ENCODE data around the gene FNDC4. TPM values are rescaled to one million over a fixed set of nuclear protein-coding genes. Genes with fewer than 3 reads are reported as not detected.

The FNDC4 gene
- total RNA-seq, 1 experiment from 2014 or later, result 14.1 TPM

DNA sequence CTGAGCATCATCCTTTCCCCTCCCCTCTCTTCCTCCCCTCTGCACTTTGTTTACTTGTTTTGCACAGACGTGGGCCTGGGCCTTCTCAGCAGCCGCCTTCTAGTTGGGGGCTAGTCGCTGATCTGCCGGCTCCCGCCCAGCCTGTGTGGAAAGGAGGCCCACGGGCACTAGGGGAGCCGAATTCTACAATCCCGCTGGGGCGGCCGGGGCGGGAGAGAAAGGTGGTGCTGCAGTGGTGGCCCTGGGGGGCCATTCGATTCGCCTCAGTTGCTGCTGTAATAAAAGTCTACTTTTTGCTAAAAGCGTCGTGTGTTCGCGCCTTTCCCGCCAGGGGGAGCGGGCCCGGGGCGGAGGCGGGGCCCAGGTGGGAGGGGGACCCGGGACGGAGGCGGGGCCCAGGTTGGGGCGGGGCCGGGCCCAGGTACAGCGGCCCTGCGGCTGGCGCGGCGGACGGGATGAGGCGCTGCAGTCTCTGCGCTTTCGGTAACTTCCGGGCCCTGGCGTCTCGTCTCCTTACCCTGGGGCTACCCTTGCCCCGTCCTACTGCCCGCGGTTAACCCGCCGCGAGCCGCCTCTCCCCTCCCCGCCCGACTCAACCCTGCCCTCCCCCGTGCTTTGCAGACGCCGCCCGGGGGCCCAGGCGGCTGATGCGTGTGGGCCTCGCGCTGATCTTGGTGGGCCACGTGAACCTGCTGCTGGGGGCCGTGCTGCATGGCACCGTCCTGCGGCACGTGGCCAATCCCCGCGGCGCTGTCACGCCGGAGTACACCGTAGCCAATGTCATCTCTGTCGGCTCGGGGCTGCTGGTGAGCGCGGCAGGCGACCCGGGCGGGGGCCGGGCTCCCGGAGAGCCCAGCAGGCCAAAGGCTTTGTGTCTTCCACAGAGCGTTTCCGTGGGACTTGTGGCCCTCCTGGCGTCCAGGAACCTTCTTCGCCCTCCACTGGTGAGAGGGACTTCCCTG is 52.8 kb downstream of the FNDC4 start, which contains the start of gene KRTCAP3 (continued):
- peak; percentile 82; the same call in 1 of the 2 replicates for TF ChIP-seq ZNF232 (CRISPR knock-in tag; IDR thresholded peaks at IDR 0.05)
- TF ChIP-seq TCF7 (CRISPR knock-in tag; IDR thresholded peaks at IDR 0.05; ENCODE audit: low read depth), result peak; percentile 83
- peak; percentile 82; the same call in 1 of the 2 replicates for TF ChIP-seq MYBL2 (CRISPR knock-in tag; IDR thresholded peaks at IDR 0.05)
- TF ChIP-seq, protein P1, sequence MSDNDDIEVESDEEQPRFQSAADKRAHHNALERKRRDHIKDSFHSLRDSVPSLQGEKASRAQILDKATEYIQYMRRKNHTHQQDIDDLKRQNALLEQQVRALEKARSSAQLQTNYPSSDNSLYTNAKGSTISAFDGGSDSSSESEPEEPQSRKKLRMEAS (CRISPR knock-in tag; IDR thresholded peaks at IDR 0.05), result peak; percentile 94; the same call in 1 of the 2 replicates
- TF ChIP-seq, protein P2, sequence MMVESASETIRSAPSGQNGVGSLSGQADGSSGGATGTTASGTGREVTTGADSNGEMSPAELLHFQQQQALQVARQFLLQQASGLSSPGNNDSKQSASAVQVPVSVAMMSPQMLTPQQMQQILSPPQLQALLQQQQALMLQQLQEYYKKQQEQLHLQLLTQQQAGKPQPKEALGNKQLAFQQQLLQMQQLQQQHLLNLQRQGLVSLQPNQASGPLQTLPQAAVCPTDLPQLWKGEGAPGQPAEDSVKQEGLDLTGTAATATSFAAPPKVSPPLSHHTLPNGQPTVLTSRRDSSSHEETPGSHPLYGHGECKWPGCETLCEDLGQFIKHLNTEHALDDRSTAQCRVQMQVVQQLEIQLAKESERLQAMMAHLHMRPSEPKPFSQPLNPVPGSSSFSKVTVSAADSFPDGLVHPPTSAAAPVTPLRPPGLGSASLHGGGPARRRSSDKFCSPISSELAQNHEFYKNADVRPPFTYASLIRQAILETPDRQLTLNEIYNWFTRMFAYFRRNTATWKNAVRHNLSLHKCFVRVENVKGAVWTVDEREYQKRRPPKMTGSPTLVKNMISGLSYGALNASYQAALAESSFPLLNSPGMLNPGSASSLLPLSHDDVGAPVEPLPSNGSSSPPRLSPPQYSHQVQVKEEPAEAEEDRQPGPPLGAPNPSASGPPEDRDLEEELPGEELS (CRISPR knock-in tag; IDR thresholded peaks at IDR 0.05), result peak; percentile 57
- no peak for TF ChIP-seq NR2C2 (CRISPR knock-in tag; IDR thresholded peaks at IDR 0.05)
- TF ChIP-seq SP1 (CRISPR knock-in tag; conservative IDR thresholded peaks at IDR 0.05), result peak; percentile 79
- TF ChIP-seq ELF4 (CRISPR knock-in tag; IDR thresholded peaks at IDR 0.05; ENCODE audit: low read depth), result no peak

Other genes with a start within 250 kb of the FNDC4 start
- gene SLC30A3, start 232.2 kb downstream of the FNDC4 start, total RNA-seq (2021), result 8.0 to 8.9 TPM (median 8.1 TPM) in 3 replicates
- gene DNAJC5G, start 219.8 kb downstream of the FNDC4 start, total RNA-seq (2021), result 0.18 to 0.44 TPM (median 0.34 TPM) in 3 replicates
- gene TRIM54, start 212.8 kb downstream of the FNDC4 start, total RNA-seq (2021), result 3.0 to 3.4 TPM (median 3.3 TPM) in 3 replicates
- 0.68 to 1.2 TPM (median 0.71 TPM) in 3 replicates for gene UCN, start 186.8 kb downstream of the FNDC4 start, total RNA-seq (2021)
- gene MPV17, start 172.1 kb downstream of the FNDC4 start, total RNA-seq (2021), result 51.5 to 60.4 TPM (median 59.3 TPM) in 3 replicates
- gene GTF3C2, start 138.4 kb downstream of the FNDC4 start, total RNA-seq (2021), result 103 to 123 TPM (median 107 TPM) in 3 replicates
- gene EIF2B4, start 124.9 kb downstream of the FNDC4 start, total RNA-seq (2021), result 46.6 to 53.6 TPM (median 49.1 TPM) in 3 replicates
- gene SNX17, start 124.6 kb downstream of the FNDC4 start, total RNA-seq (2021), result 72.5 to 75.3 TPM (median 74.7 TPM) in 3 replicates
- gene ZNF513, start 114.5 kb downstream of the FNDC4 start, total RNA-seq (2021), result 23.6 to 27.4 TPM (median 24.5 TPM) in 3 replicates
- gene PPM1G, start 85.6 kb downstream of the FNDC4 start, total RNA-seq (2021), result 140 to 193 TPM (median 147 TPM) in 3 replicates
- 108 to 110 TPM (median 108 TPM) in 3 replicates for gene NRBP1, start 66.6 kb downstream of the FNDC4 start, total RNA-seq (2021)
- gene KRTCAP3, start 52.8 kb downstream of the FNDC4 start, total RNA-seq (2021), result 41.9 to 50.0 TPM (median 49.2 TPM) in 3 replicates
- gene IFT172, start 5.5 kb downstream of the FNDC4 start, total RNA-seq (2021), result 19.8 to 25.3 TPM (median 22.7 TPM) in 3 replicates
- gene GCKR, start 1.6 kb upstream of the FNDC4 start, total RNA-seq (2021), result 0.64 to 1.1 TPM (median 0.72 TPM) in 3 replicates
- gene ZNF512, start 87.8 kb upstream of the FNDC4 start, total RNA-seq (2021), result 31.1 to 34.2 TPM (median 33.2 TPM) in 3 replicates
- gene CCDC121, start 133.8 kb upstream of the FNDC4 start, total RNA-seq (2021), result 1.9 to 2.9 TPM (median 2.0 TPM) in 3 replicates
- 35.9 to 38.4 TPM (median 37.8 TPM) in 3 replicates for gene GPN1, start 133.8 kb upstream of the FNDC4 start, total RNA-seq (2021)
- 22.6 to 24.1 TPM (median 23.8 TPM) in 3 replicates for gene SUPT7L, start 168.4 kb upstream of the FNDC4 start, total RNA-seq (2021)
- gene SLC4A1AP, start 168.7 kb upstream of the FNDC4 start, total RNA-seq (2021), result 17.8 to 20.1 TPM (median 19.3 TPM) in 3 replicates

All from WTC11 (cell line).